Testis (tissue), 3 donors: Measurements from ENCODE around the gene ABCC11. TPM values are rescaled to one million over a fixed set of nuclear protein-coding genes. Genes with fewer than 3 reads are reported as not detected.

Source experiments
- DNase-seq: peaks from one replicate; pipeline ENCODE4 v3.0.0-alpha.2; 2019
- H3K27ac ChIP-seq, 2 donors: fragments of 200-600 bp; sonication (generic); one replicate each; pipeline ENCODE4 v1.5.1; 2019
- H3K27me3 ChIP-seq: fragments of 200-600 bp; sonication (generic); one replicate; pipeline ENCODE4 v1.5.1; 2019
- H3K36me3 ChIP-seq: fragments of 200-600 bp; sonication (generic); one replicate; pipeline ENCODE4 v1.5.1; 2017; ENCODE audit warnings: low read depth; ENCODE audit errors: missing control alignments
- H3K4me1 ChIP-seq: fragments of 200-600 bp; sonication (generic); one replicate; pipeline ENCODE4 v1.5.1; 2019
- H3K4me3 ChIP-seq, 2 donors: fragments of 200-600 bp; sonication (generic); one replicate each; pipeline ENCODE4 v1.5.1; 2017 to 2019
- H3K9me3 ChIP-seq: fragments of 200-600 bp; sonication (generic); one replicate; pipeline ENCODE4 v1.5.1; 2017
- CTCF ChIP-seq, 3 experiments: fragments of 450-650 bp in 2 of 3; fragments of 200-600 bp in 1 of 3; sonication (generic) in 1 of 3; IDR thresholded peaks; one replicate each; pipeline ENCODE4 v1.5.1; 2016 to 2019; ENCODE audit warnings: antibody characterized with exemption in 3 of 3, mild to moderate bottlenecking in 2 of 3, moderate library complexity in 1 of 3
- POLR2A ChIP-seq: fragments of 450-650 bp; IDR thresholded peaks from one replicate; pipeline ENCODE4 v1.6.1; 2017; ENCODE audit warnings: antibody characterized with exemption, mild to moderate bottlenecking, moderate library complexity
- WGBS, 2 donors: methylation state at CpG; one replicate each; pipeline ENCODE4 v1.1.5; 2018; 5-methylcytosine and 5-hydroxymethylcytosine counted together
- intact Hi-C: fragments of 100-400 bp; cut with DNase I; formaldehyde crosslinking; loops from one replicate; pipeline ENCODE4 v1.15.1; 2023; ENCODE audit warnings: low total_unique reads
- polyA plus RNA-seq: library from polyadenylated mRNA; stranded (reverse); fragments of 350-450 nt; fragmentation: Illumina TruSeq; extraction: RNeasy Lipid Tissue Mini Kit (QIAGEN cat#74804); gene quantifications from one replicate; pipeline ENCODE4 v1.2.3, GENCODE V29; 2014; ENCODE audit warnings: low read depth, low replicate concordance; ENCODE audit not compliant: insufficient read depth
- total RNA-seq, 2 donors: library from RNA; depleted of rRNA; stranded (reverse); fragments of >200 nt; gene quantifications; one replicate each; pipeline ENCODE4 v1.2.3, GENCODE V29; 2016

Gene ABCC11
- total and polyA plus RNA-seq, 3 donors from 2014 or later = 6.8 to 24.1 (median 7.5) TPM

DNA sequence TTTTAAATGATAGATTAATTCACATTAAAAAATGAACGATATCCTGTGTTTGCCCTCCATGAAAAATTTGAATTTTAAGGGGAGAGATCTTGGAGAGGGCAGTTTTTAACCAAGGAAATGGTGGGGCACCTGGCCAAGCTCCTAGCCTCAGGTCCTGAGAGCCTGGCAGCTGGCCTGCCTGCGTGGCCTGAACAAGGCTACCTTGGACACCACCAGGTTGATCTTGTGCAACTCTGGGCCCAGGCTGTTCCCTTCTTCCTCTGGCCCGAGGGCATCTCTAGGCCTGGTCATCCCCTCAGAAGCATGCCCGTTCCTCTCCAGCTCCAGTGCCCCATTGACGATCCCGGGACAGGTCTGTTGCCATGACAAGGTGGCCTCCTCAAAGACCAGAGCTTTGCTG lies 36.6 kb downstream of the ABCC11 start:
- DNase-seq = no peak
- intact Hi-C loops = no loop called here
- TF ChIP-seq CTCF (IDR thresholded peaks at IDR 0.05) = no peak
- no peak for TF ChIP-seq POLR2A
- no peak overlapping the region for H3K4me3 ChIP-seq
- H3K27me3 ChIP-seq = no peaks in the 10 kb centered on the region
- H3K9me3 ChIP-seq = no peaks in the 10 kb centered on the region
- 94 to 97% methylated on average over 6 of the region's 6 CpGs for WGBS, 2 donors
- no peaks in the 10 kb centered on the region for H3K4me1 ChIP-seq
- no peaks in the 10 kb centered on the region for H3K36me3 ChIP-seq
- H3K27ac ChIP-seq = no peak overlapping the region

DNA sequence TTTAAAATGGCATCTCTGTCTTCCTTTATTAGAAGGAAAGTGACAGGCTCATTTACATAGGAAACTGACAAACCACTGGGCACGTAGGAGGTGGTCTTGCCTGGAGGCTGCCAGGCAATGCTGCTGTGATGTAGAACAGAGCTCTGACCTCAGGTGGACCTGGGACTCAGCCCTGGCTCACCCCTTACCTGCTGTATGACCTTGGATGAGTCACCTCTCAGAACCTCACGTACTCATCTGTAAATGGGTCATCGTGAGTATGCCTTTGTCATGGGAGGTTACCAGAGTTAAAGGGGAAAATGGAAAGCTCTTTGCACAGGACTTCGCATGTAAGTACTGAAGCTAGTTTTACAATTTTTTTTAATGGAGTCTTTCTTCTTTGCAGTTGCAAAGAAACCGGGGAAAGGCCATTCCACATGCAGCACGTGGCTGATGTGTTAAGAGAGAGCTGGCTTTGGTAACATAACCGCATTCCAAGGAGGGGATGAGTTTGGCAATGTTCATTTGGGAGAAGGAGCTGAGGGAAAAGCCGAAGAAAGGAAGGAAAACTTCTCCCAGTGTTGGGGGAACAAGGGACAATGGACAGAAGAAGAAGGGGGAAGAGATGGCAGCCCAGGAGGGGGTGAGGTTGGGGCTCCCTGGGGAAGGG lies 40.6 kb downstream of the ABCC11 start:
- no peak for DNase-seq
- Histone ChIP-seq H3K36me3 (no peaks in the 10 kb centered on the region), H3K4me3 (no peak overlapping the region), H3K27ac (no peak overlapping the region), H3K27me3 (no peaks in the 10 kb centered on the region), H3K9me3 (no peaks in the 10 kb centered on the region), H3K4me1 (no peaks in the 10 kb centered on the region)
- no peak for TF ChIP-seq CTCF (IDR thresholded peaks at IDR 0.05)
- TF ChIP-seq POLR2A = no peak
- WGBS, 2 donors = 67 to 77% methylated on average over 8 of the region's 8 CpGs
- intact Hi-C loops = no loop called here

DNA sequence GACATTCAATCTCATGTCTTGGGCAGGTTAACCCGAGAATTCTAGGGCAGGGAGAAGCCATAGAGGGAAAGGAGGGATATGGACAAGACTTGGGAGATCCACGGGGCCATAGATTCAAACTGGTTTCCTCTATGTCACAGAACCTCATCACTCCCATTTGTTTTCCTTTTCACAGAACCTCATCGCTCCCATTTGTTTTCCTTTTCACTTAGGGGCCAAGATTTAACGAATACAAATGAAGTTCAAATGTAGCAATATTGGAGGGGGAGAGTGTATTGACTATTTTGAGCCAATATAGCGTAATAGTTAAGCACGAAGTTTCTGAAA lies 42.6 kb downstream of the ABCC11 start:
- no peak for DNase-seq

DNA sequence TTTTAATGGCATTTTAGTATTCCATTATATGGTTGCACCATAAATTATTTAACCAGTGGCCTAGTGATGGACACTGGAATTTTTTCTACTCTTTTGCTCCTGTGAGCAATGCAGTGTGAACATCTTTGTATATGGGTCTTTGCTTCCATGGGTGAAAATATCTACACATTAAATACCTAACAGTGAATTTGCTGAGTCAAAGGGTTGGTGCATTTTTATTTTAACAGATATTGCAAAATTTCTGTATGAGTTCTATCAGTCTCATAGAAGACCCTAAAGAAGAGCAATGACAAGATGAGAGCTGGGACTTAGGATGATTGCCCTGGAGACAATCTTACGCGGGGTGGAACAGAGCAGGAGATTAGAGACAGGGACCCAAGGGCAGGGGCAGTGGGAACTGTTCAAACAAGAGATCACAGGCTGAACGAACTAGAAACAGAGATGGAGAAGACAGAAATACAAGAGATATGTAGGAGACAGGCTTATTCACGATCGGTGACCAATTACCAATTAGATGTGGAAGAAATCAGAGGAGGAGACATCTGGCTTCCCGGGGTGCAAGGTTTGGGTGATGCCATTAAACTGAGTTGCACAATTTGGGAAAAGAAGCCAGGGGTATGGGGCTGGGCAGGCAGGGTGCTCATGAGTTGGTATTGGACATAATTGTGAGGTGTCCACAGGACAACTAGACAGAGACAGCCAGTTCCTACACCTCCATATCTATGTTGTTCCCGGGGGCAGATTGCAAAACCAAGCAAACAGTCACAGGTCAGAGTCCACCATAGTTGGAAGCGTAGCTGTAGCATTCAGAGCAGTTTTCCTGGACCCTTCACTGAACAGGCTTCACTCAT lies 43.1 kb downstream of the ABCC11 start:
- Histone ChIP-seq H3K36me3 (no peaks in the 10 kb centered on the region), H3K4me3 (no peak overlapping the region), H3K9me3 (no peaks in the 10 kb centered on the region), H3K4me1 (no peaks in the 10 kb centered on the region), H3K27me3 (no peaks in the 10 kb centered on the region), H3K27ac (no peak overlapping the region)
- intact Hi-C loops = no loop called here
- no peak for DNase-seq
- TF ChIP-seq POLR2A (no peak), CTCF (IDR thresholded peaks at IDR 0.05) (no peak)
- WGBS, 2 donors = 85 to 90% methylated on average over 8 of the region's 8 CpGs

More for the DNA sequence above, 42.6 kb downstream of the ABCC11 start:
- Histone ChIP-seq H3K27ac (no peak overlapping the region), H3K9me3 (no peaks in the 10 kb centered on the region), H3K4me1 (no peaks in the 10 kb centered on the region), H3K27me3 (no peaks in the 10 kb centered on the region), H3K36me3 (no peaks in the 10 kb centered on the region), H3K4me3 (no peak overlapping the region)
- intact Hi-C loops = no loop called here
- TF ChIP-seq CTCF (IDR thresholded peaks at IDR 0.05) (no peak), POLR2A (no peak)
- WGBS, 2 donors = 84 to 88% methylated on average over 6 of the region's 6 CpGs
